GM19468 (cell line): ENCODE measurements around the gene FAM72B.
"Not testable (repeated sequence)": the region's sequence is repeated elsewhere in the genome, so short reads cannot be mapped to it uniquely, and the experiment has no call there.

Source experiments
- ATAC-seq: cut with Tn5 transposase; IDR thresholded peaks from one replicate; pipeline ENCODE4 v1.9.1; 2021; ENCODE audit warnings: mild to moderate bottlenecking, moderate library complexity, moderate number of reproducible peaks; ENCODE audit not compliant: unreplicated experiment; ENCODE audit errors: extremely low read depth

The FAM72B gene

GRCh38 chr1:121184290-121185127 lies at the start of gene FAM72B, which contains the start of gene SRGAP2C:
TSS of gene FAM72B (minus strand) at chr1:121184340. CDS start at chr1:121183489, 851 bp downstream.
TSS of gene SRGAP2C (plus strand) at chr1:121184975. CDS start at chr1:121187447, 2,472 bp downstream.
- peak; percentile 97 for ATAC-seq

GRCh38 chr1:121232445-121233125 lies 48.4 kb upstream of the FAM72B start:
- ATAC-seq = peak; percentile 39

GRCh38 chr1:121230636-121231035 lies 46.5 kb upstream of the FAM72B start:
- ATAC-seq = not testable (repeated sequence)

GRCh38 chr1:121227544-121228330 lies 43.6 kb upstream of the FAM72B start:
- not testable (repeated sequence) for ATAC-seq

GRCh38 chr1:121226925-121227324 lies 42.8 kb upstream of the FAM72B start:
- ATAC-seq = not testable (repeated sequence)

- ATAC-seq = not testable (repeated sequence)
These were observed 42.3 kb upstream of the FAM72B start for GRCh38 chr1:121226295-121226904.

GRCh38 chr1:121224714-121225113 lies 40.6 kb upstream of the FAM72B start:
- peak; percentile 98 for ATAC-seq

- ATAC-seq = peak; percentile 48
These were observed 37.6 kb upstream of the FAM72B start for GRCh38 chr1:121221770-121222169.

- ATAC-seq = not testable (repeated sequence)
These were observed 32.5 kb upstream of the FAM72B start for GRCh38 chr1:121216676-121217075.

GRCh38 chr1:121215699-121216417 lies 31.7 kb upstream of the FAM72B start:
- ATAC-seq = not testable (repeated sequence)

- not testable (repeated sequence) for ATAC-seq
These were observed 30.5 kb upstream of the FAM72B start for GRCh38 chr1:121214544-121215156.

GRCh38 chr1:121213491-121213890 lies 29.4 kb upstream of the FAM72B start:
- not testable (repeated sequence) for ATAC-seq

GRCh38 chr1:121210778-121211177 lies 26.6 kb upstream of the FAM72B start:
- ATAC-seq = not testable (repeated sequence)

GRCh38 chr1:121208375-121208774 lies 24.2 kb upstream of the FAM72B start:
- ATAC-seq = not testable (repeated sequence)

GRCh38 chr1:121207328-121207727 lies 23.2 kb upstream of the FAM72B start:
- ATAC-seq = not testable (repeated sequence)

GRCh38 chr1:121205786-121206711 lies 21.9 kb upstream of the FAM72B start:
- ATAC-seq = not testable (repeated sequence)

- not testable (repeated sequence) for ATAC-seq
These were observed 18.8 kb upstream of the FAM72B start for GRCh38 chr1:121202986-121203385.
